ENCODE measurements around the gene NCAPD3.

NCAPD3 gene

GRCh38 chr11:134253188-134253993 lies 29.6 kb upstream of the NCAPD3 start, which contains the start of the genes ACAD8 and THYN1:
Gene ACAD8 (plus strand): TSS chr11:134253568. CDS start chr11:134253601, 33 bp downstream.
Gene THYN1 (minus strand): TSS chr11:134253352. CDS start chr11:134252882, 470 bp downstream.
- peak; percentile 96 for DNase-seq

GRCh38 chr11:134252346-134253187 lies 28.8 kb upstream of the NCAPD3 start:
- DNase-seq, result no peak

DNA sequence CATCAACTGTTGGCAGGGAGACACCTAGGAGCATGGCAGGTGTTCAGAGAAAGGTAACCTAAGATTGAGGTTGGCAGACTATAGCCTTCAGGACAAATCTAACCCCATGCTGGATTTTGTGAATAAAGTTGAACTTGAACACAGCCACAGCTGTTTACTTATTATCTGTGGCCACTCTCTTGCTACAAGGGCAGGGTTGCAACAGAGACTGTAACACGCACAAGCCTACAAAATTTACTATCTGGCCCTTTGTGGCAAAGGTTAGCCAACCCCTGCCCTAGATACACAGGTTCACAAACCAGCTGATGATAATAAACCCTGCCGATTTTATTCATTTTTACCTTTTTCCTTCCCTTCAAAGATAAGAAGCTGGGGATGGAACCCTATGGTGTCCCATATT lies 26.9 kb upstream of the NCAPD3 start:
- DNase-seq, result no peak

- no peak for DNase-seq
Measured at GRCh38 chr11:134250246-134250645, 26.5 kb upstream of the NCAPD3 start.

DNA sequence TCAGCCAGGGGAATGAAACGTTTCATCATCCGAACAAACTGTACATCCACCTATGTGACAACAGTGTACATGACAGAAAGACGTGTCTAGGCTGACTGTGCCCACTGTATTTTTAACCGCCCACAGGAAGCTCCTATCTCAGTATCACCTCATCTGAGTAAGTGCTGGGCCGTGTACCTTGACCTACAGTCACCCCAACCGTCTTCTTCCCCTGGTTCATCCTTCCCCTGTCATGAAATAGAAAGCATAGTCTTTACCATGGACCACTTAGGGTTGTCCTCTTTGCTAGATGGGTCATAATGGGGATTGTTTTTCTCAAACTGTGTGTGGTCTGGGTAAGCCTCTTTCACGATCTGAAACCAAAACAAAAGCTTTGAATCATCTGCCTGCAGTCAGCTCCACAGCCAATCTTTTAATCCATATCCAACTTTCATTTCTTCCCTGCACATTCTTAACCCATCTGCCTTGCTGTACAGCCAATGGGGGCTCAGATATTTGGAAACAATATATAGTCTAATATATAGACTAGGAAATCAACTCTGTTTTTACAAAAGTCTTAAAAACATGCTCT lies 25.2 kb upstream of the NCAPD3 start:
- no peak for DNase-seq

DNA sequence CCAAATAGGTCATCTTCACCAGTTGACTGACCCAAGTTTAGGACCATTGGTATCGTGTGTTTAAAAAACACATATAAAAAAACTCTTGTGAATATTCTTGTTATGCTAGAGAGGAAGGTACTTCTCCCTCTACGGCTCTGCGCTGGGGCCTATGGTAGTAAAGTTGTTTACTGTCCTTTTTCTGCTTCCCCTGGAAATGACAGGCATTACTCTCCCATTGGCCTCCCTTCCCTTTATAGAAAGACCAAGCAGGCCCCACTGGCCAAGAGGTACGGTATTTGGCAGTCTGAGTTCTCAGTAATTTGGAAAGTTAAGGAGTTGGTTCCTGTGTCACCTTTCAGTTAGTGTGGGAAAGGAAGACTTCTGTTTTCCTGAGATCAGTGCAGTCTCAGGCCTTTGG lies 22.9 kb upstream of the NCAPD3 start:
- DNase-seq, result no peak

- DNase-seq, result no peak
Measured at GRCh38 chr11:134246100-134246499, 22.3 kb upstream of the NCAPD3 start.

- DNase-seq, result no peak
Measured at GRCh38 chr11:134245434-134245833, 21.7 kb upstream of the NCAPD3 start.

DNA sequence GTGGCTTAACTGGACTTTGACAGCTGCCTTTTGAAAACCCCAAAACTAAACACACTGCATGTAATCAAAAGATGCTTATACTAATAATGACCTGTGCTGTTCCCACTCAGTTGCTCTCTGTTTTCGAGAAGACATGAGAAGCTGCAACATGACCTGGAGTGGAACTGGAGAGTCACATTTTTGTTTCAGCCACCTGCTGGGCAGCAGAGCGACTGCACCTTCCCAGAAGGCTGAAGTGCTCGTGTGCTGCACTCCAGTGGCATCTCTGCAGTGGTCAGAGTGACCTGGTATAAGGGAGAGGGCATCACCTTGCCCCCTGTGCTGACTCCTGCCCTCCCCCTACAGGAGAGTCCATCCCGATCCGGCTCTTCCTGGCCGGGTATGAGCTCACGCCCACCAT lies 20.8 kb upstream of the NCAPD3 start:
- no peak for DNase-seq

DNA sequence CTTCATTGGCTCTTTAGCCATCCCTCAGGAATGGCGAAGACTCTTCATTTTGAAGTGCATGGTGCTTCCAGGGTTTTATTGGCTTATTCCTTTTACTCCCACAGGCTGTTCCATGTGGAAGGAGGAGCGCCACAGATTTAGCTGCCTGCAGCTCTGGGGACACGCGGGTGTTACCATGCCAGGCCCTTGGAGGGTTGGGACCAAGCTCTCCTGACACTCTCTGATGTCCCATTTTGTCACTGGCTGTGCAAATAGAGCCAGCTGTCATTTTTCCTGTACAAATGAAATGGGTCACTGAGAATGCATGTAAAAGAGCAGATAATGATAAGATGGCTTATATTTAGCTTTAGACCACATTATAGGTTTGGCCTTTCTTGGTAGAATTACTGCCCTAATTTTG lies 20.1 kb upstream of the NCAPD3 start:
- no peak for DNase-seq

DNA sequence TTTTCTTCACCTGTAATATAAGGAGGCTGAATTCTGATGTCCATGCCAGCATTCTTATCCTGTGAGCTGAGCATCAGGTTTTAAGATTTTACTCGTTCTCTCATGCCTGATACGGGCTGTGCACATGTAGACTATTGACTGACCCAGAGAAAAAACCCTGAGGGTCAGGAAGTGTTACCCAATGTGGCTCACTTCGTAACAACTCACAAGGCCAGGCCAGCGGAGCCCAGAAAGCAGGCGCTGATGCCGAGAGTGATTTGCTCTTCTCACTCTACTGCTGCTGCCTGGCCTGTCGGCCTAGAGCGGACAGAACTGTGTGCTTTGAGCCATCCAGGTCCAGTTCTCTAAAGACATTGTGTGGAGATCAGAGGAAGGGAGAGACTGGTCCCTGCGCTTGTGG lies 18.6 kb upstream of the NCAPD3 start:
- no peak for DNase-seq

- DNase-seq, result no peak
Measured at GRCh38 chr11:134240592-134240991, 16.8 kb upstream of the NCAPD3 start.

GRCh38 chr11:134238956-134239355 lies 15.2 kb upstream of the NCAPD3 start:
- DNase-seq, result no peak

DNA sequence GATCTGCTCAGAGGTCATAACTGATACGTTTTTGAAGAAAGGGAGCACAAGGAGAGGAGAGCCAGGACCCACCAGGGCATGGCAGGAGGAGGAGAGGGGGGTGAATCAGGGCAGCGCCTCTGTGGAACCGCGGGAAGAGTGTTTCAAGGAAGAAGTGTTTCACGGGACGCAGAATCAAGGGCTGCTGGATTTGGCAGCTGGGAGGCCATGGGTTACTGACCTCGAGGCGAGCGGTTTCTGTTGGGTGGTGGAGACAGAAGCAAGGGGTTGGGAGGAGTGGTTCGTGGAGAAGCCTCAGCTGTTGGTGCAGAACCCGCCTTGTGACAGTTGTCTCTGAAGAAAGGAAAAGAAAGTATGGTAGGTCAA lies 13.8 kb upstream of the NCAPD3 start:
- no peak for DNase-seq

DNA sequence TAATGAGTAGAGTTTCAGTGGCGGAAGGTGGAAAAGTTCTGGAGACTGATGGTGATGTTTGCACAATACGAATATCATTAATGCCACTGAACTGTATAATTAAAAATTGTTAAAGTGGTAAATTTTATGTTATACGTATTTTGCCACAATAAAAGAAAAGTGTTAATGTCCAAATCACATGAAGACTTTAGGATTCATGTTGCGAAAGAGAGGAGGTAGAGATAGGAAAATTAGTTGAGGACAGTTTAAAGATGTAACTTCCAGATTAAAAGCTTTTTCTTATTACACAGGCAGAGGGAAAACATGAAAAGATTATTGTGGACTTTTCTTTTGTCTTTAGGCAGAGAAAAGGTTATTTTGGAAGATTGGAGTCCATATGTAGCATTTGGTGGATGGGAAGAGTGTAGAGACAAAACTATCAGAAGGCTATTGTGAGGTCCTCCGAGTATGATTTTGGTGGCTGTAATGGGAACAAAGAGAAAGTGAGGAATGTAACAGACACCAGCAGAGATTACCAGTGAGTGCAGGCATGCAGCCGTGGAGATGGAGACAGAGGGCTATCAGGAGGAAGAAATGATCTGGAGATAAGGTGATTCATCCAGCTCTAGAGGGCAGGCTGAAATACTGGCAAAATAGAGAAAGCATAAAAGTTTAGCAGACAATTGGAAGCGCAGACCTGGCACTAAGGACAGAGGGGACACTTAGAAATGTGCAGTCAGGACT lies 13.2 kb upstream of the NCAPD3 start:
- DNase-seq, result no peak

- no peak for DNase-seq
Measured at GRCh38 chr11:134235399-134235798, 11.6 kb upstream of the NCAPD3 start.

GRCh38 chr11:134233729-134234179 lies 10.0 kb upstream of the NCAPD3 start:
- DNase-seq, result no peak

DNA sequence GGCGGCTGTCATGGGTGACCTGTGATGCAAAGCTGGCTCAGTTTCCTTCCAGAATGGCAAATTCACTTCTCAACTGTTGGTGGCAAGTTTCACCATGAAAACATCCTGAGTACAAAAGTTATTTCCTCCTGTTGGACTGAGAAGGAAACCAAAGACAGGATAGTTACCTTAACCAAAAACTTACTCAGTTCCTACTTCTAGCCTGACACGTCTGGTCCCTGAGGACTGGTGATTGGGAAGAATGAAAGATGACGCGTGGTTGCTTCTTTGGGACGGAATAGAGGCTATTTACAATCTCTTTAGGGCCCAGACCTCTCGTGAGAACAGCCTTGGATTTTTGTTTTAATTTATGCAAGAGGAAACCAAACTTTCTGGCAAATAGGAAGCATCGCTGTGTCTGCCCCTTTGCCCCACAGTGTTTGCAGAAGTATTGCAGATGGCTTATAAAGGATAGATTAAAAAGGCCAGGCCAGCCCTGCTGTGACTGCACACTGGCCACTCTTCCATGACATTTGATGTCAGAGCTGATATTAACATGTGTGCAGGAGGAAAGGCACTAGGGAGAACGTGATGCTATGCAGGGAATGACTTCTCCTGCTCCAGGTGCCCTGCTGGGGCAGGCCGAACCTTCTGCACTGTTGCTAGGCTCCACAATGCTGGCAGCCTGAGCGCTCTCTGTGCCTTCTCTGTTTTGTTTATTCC lies 8.3 kb upstream of the NCAPD3 start:
- DNase-seq, result no peak

DNA sequence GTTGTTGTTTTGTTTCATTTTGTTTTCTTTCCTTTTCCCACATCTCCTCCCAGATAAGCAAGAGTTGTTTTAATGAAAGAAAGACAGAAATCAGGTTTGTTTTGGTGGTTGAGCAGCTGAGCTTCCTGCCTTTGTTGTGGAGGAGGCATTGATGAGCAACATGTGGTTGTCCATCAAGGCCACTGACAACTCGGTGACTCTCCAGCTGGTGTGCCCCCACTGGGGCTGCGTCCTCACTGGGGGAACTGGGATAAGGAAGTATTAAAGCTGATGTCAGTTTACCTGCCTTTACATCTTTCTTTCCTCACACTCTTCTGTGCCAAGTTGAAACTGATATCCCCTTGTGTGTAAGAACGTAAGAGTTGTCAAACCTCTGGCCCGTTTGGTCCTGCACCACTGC lies 6.6 kb upstream of the NCAPD3 start:
- DNase-seq, result no peak

- DNase-seq, result no peak
Measured at GRCh38 chr11:134229126-134229790, 5.5 kb upstream of the NCAPD3 start.

DNA sequence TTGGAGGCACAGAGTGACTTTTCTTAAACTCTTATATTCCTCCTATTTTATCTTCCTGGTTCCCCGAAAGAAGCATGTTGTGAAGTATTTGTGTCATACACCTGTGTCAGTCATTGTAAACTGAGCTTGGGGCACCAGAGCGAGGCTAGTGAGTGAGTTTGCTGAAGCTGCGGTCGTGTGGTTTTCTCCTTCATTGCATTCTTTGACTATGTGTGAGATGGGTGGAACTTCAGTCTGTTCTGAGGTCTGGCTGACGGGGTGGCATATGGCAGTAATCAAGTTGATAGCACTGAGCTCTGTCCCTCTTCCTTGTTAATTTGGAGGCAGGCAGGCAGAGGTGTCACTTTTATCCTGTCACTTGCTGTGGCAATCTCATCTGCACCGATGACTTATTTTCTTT lies 4.9 kb upstream of the NCAPD3 start:
- peak; percentile 12 for DNase-seq
